ENCODE results near the gene NCKAP5.

The NCKAP5 gene

DNA sequence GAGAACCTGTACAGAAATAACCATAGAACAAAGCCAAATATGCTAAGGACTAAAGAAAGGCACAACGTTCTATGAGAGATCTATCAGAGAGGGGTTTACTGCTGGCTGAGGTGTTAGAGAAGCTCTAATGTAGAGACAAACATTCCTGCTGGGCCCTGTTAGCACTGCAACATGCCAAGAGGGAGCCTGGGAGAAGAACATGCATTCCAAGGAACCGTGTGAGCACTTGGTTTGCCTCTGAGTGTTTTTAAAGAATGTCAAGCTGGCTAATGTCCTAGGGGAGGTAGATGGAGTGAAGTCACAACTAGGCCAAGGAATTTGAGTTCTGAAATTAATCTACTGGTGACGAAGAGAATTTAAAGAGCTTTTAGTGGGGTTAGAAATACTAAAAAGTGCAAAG is 514.0 kb downstream of the NCKAP5 start:
- DNase-seq: no peak

DNA sequence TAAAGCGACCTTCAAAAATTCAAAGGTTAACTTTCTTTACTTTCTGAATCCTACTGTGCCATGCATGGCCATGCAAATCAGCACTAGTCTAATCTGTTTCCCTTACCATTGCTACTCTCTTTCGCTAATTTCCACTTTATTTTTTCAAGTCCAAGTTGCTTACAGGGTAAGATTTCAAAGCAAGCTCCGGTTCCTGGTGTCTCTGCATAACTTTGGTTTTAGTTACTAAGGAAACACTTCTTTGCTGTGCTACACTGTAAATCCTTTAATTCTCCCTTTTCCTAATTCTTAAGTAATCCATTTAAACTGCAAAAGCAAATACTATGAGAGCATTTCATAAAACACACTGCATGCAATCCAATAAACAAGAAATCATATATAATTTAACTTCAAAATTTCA is 514.7 kb downstream of the NCKAP5 start:
- no peak for DNase-seq

DNA sequence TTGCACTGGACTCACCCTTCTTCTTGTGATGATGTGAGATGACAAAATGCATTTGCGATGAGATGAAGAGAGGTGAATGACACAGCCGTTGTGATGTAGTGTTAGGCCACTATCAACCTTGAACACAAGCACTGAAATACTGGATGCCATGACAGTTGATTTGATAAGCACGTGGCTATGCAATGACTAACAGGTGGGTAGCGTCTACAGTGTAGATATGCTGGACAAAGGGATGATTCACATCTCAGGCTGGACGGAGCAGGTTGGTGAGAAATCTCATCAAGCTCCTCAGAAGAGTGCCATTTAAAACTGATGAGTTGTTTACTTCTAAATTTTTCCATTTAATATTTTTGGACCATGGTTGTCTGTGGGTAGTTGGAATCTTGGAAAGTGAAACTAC is 522.5 kb downstream of the NCKAP5 start:
- DNase-seq: no peak

DNA sequence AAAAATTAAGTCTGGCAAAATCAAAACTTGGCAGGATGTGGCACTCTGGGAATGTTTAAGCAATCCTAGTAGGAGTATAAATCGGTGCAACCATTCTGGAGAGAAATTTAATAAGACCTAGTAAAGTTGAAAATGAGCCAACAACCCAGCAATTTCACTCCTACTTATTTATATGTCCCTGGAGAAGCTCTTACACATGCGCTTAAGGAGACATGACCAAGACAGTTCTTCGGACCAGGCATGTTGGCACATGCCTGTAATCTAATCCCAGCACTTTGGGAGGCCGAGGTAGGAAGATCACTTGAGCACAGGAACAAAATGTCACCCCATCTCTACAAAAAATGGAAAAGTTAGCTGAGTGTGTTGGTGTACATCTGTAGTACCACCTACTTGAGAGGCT is 523.7 kb downstream of the NCKAP5 start:
- no peak for DNase-seq

DNA sequence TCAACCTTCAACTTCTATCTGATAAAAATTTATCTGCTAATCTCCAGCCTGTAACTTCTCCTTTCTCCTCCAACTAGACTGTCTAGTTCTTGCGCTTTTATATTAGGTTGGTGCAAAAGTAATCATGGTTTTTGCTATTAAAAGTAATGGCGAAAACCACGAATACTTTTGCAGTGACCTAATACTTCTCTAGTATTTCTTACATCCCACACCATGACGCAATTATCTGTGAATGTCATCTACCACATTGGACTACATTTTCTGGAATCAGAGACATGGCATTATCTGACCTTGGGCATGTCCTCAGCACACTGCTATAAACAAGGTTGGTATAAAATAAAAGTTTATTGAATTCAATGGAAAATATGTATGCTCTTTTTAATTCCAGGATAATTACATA is 528.1 kb downstream of the NCKAP5 start:
- no peak for DNase-seq

DNA sequence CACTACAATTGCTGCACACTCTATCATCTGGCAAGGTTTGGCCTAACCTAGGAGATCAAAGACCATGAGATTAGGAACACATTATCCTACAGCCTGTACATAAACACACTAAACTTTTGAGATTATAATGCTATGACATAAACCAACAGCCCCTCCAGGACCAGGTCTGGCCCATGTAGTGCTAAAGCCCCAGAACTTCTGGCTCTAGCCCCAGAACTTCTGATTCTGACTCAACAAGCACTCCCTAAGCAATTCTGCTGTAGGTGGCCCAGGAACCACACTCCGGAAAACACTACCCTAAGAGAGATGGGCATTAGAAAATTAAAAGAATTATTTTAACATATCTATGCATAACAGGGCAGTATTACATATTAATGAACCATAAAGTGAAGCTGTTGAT is 528.7 kb downstream of the NCKAP5 start:
- DNase-seq: no peak

DNA sequence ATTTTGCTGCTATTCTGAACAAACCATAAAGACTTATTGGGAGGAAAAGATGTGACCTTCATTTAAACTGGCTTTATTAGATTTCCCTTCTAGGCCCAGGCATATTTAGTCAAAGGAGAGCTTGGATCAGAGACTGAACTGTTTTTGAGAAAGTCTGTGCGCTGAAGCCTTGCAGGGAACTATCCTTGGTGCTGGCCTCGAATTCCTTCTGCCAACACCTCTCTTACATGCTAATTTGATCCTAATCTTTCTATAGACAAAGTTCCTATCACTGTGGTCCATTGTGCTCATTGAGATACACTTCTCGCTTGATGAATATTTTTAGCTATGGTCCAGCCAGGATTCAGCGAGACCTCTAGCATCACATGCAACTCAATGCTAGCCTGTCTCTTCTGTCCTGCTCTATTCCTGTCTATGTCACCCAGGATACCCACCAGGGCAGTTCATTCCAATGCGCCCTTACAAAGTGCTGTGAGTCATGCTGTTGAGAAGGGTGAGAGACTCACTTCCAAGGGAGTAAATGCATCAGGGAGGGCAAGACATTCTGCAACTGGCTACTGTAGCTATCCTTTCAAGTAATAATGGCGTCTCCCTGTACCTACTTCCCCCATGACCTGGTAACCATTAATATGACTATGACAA is 541.6 kb downstream of the NCKAP5 start:
- no peak for DNase-seq

DNA sequence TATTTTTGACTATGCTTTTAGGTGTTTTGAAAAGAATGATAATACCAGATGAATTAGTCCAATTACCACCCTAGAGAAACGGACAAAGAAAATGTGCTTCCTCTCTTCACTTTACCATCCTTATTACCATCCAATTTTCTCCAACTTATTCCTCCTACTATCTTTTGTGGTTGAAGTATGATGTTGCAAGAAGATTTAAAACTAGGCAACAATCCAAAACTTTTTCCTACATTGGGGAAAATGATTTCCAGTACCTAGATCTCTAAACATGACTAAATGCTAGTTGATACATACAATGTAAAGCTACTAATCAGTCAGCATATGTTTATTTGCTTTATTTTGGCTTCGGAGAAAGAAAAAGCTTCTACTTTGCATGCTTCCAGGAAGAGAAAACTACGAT is 543.3 kb downstream of the NCKAP5 start:
- DNase-seq: no peak

DNA sequence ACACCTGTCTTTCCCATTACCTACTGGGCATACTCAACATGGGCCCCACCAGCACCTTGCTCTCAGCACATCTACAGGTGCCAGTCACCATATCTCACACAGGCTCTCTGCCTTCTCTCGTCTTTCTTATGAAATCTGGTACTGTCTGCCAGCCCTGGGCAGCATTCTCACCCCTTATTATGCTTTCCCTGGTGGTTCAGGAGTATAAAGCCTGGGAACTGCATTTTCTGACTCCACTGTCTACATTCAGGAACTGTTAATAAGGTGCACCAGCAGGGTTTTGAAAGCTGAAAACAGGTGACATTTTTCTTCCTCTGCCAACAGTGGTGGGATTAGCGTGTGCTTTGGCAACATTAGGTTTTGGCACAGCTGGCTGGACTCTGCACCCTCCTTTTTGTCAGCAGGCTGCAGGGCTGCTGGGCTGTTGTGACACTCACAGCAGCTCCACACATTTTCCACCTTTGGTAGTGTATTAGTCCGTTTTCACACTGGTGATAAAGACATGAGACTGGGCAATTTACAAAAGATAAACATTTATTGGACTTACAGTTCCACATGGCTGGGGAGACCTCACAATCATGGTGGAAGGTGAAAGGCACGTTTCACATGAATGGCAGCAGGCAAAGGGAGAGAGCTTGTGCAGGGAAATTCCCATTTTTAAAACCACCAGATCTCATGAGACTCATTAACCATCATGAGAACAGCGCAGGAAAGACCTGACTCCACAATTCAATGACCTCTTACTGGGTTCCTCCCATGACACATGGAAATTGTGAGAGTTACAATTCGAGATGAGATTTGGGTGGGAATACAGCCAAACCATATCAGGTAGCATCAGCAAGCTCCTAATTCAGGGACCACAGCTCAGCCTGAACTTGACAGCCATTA is 555.2 kb downstream of the NCKAP5 start:
- no peak for DNase-seq

DNA sequence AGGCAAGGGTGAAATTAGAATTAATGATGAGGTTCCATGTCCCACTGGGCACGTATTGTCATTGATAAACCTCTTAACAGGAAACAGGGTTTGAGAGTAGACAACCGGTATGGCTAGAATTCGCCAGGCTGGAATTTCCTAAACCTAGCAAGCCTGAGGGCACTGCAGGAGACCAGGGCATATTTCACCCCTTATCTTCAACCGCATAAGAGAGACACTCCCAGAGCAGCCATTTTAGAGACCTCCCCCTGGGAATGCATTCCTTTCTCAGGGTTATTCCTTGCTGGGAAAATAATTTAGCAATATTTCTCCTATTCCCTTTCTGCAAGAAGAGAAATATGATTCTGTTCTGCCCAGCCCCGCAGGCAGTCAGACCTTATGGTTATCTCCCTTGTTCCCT is 563.6 kb downstream of the NCKAP5 start:
- DNase-seq: no peak

DNA sequence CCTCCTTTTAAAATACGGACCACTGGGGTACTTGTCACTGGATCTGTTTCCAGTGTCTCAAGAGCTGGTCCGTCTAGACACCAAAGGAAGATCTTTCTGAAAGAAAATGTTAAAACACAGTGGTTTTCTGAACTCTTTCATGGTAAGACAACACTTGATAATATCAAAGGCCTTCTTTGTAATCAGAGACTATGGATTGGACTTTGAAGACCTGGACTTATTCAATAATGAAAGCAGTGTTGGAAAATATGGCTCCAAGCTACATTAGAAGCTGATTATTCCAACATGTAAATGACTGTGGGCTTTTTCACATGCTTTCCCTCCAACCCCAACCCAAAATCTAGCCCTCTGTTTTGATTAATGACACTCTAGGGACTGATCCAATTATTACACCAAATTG is 568.8 kb downstream of the NCKAP5 start:
- no peak for DNase-seq

DNA sequence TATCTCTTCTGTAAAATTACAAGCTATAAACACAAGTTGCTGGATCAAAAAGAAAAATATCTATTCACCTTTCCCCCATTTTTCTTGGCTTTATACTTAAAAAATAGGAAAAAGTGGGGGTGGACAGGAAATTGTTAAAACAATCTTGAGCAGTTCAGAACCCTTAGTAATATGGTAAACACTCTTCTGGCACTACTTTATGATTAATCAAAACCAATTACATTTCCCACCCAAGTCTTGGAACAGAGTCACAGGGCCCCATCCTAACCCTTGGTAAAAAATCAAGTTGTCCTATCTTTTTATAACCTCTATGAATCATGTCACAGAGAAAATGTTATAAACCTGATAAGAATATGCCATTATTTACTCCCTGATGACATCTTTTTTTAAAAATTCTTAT is 570.0 kb downstream of the NCKAP5 start:
- no peak for DNase-seq

DNA sequence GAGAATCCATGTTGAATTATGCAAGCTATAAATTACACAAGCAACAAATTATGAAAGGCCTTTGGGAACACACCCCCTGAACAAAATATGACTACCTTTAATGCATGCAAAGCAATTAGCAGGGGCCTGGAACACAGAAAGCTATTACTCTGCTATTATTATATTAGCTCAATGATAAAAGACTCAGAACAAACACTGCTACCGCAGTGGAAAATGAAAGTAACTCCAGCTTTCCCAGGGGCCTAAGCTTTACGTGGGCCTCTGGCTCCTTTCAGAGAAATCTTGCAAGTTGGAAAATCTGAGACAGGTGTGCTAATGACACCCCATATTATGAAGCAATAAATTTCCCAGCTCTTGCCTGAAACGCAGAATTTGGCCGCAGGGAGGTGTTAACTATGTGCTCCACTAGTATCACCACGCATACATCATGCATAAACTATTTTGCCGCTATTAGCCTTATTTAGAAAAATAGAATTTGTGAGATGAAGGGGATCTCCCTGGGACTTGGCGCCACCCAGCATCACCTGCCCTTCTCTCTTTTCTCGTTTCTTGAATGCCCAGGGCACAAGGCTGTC is 576.7 kb downstream of the NCKAP5 start:
- DNase-seq: no peak

DNA sequence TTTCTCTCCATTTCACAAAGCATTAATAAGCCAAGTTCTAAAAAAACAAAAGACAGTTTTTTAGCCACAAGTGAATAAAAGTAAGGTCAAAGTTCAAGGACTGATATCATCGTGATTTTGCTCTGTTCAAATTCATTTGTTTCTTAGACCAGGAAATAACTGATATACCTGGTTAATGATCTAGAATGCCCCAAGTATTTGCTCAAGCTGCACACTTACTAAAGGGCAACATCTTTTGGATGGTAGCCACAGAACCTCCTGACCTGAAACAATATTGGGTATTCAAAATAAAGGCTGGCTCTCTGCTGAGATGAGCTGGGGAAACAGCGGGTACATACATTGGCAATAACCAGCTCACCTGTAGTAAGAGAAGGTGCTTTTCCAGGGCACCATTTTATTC is 583.5 kb downstream of the NCKAP5 start:
- DNase-seq: no peak

DNA sequence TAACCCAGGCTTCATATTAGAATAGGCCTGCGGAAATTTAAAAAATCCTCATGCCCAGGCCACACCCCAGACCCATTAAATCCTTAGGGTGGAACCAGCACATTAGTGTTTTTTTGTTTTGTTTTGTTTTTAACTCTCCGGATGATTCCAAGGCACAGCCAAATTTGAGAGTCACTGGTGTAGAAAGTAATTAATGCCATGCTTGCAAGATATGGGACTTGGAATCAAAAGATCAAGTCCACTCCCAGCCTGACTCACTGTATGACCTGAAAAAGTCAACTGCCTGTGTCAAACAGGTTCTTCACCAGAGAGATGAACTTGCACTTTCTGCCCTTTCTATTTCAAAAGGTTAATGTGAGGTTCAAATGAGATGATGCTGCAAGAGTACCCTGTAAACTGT is 588.0 kb downstream of the NCKAP5 start:
- no peak for DNase-seq

DNA sequence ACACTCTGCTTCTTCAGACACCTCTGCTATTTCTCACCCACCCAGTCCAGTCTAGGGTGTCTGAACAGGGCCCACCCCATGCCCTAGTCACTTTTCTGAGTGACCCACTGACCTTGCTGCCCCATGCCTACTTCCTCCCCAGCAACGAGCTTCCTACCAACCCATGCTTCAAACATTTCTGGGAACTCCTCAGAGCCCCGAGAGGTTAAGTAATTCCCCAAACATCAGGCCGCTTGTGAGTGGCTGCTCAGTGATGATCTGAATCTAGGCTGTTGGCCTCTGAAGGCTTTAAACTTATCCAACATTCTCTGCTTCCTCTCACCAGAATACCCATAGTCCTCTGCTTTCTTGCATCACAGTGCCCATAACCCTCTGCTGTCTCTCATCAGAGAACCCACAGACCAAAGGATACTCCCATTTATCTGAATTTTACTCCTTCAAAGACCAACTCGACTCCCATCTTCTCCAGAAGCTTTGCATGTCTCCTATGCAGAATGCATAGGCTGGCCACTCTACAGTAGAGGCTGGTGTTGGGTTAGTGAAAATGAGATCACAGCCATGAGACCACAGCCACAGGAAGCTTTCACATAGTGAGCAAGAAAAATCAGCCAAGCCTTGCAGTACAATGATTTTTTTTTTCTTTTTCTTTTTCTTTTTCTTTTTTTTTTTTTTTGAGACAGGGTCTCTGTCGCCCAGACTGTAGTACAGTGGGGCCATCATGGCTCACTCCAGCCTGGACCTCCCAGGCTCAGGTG is 588.7 kb downstream of the NCKAP5 start:
- no peak for DNase-seq

DNA sequence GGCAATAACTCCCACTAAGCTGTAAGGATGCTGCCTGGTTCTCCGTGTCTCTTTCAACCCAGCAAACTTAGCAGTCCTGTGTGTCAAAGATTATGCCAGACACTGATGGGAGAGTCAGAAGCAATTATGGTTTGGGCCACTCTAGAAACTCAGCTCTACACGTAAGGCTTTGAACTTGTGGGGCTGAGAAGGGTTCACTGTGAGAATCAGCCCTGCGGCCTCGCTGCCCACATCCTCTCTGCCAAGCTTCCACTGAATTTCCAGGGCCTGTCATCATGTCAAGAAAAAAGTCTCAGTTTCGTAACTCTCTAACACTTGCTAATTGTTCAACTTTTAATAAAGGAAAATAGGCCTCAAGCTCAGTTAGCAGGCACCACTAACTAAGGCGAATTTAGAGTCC is 589.4 kb downstream of the NCKAP5 start:
- DNase-seq: no peak

DNA sequence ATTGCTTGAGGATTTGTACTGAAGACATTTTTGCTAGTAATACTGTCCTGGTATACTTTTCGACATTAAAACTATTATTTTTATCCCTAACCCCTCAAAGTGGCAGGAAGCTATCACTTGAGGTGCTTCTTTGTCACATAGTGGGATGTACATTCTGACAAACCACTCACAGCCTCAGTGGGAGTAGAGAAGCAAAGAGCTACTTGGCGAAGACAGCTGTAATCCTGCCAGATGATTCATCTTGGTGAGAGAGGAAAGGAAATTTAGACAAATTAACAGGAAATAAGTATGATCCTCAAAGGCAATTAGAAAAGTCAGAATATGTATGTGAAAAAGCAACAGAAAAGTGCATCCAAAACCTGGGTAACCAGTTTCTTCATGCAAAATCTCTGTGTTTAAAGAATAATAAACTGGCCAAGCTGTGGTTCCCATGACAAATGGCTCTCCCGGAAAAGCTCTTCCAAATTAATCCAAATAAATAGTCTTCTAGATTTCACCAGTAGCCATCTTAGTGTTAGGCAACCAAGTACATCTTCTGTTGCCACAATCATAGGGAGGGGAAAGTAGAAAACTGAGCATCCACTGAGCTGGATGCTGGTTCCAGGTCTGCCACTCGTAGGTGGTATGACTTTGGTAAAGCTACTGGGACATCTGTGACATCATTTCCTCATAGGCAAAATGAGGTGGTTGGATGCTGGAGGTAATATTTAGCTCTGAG is 590.3 kb downstream of the NCKAP5 start:
- DNase-seq: no peak

DNA sequence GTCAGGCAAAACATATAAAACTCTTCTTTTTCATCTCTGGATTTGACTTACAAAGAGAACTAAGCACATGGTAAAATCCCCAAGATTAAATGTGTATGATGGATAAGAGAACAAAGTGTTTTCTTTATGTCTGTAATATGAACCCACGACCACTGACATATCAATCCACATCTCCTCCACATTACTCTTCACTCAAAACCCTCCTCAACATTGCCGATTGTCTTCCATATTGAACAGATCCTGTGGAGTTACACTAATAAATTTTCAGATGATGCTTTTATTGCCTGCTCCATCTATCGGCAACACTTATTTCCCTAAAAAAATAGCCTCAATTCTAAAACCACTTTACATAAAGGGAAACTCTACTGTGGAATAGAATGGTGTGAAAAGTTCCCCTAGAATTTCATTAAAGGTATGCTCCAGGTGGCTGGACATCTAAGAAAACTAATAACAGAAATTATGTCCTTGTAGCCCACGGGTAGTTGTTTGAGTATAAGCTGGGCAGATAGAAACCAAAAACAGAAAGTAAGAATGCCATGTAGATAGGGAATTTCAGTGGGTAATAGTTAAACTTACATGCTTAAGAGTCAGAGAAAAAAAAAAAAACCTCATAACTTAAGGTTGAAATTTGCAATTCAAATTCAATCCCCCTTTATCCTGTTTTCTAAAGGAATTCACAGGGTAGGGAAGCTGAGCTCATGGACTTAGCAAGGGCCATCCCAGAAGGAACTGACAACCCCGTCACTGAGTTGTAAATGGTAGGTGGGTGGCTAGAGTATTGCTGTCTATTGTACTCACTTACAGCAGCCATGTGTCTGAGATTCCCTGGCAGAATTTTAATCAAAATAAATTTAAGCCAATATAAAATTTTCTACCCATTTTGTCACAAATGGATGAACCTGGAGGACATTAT is 592.8 kb downstream of the NCKAP5 start:
- DNase-seq: no peak

DNA sequence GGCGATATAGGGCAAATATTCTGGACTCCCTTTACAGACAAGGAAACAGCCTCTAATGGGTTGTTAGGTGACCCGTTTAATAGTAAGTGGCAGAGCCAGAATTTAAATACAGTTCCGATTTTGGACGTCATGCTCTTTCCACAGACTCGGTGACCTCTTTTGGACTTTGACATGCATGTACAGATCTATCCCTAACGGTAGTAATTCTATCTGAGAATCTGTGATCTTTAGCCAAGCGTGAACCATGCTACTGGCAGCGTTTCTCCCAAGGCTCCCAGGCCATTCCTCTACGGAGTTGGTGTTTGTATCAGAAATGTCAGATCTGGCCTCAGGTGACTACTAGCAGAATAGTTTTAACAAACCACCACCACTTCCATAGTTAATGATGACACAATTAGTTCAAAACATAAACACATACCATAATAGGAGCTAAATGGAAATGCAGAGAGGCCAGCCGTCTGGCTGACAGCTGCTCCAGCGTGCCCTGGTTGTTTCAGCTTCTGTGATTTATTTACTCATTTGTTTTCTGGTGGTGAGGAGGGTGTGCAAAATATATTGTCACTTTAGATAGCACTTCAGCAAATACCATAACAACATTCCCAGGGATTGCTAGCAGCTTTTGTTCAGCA is 593.7 kb downstream of the NCKAP5 start:
- no peak for DNase-seq

Measured in NCI-H446 (cell line).